GM18507 (cell line): ENCODE measurements around the gene JMY.
A peak's percentile ranks its signal among the peaks of the same experiment; 100 is the strongest.
"Not testable (repeated sequence)": the region's sequence is repeated elsewhere in the genome, so short reads cannot be mapped to it uniquely, and the experiment has no call there.

Source experiments
- DNase-seq: peaks from one replicate; pipeline ENCODE4 v3.0.0; 2011; ENCODE audit warnings: low read depth; ENCODE audit not compliant: insufficient read length; ENCODE audit errors: extremely low spot score
- FAIRE-seq: peaks from 2 replicates; lab custom pipeline; 2011; peaks lifted over from hg19 to GRCh38; lab: Jason Lieb, UNC

Gene JMY

GRCh38 chr5:79236970-79237739 is 1.2 kb downstream of the JMY start:
- DNase-seq: no peak
- peak; percentile 55 for FAIRE-seq

- no peak for FAIRE-seq
- no peak for DNase-seq
Measured at GRCh38 chr5:79237740-79238560, 2.0 kb downstream of the JMY start.

- FAIRE-seq: no peak
Measured at GRCh38 chr5:79240561-79240960, 4.6 kb downstream of the JMY start.

GRCh38 chr5:79241535-79241979 is 5.6 kb downstream of the JMY start:
- DNase-seq: no peak
- no peak for FAIRE-seq

More at GRCh38 chr5:79240561-79240960, 4.6 kb downstream of the JMY start:
- DNase-seq: no peak

- DNase-seq (no peak), FAIRE-seq (no peak)
Measured at GRCh38 chr5:79242242-79243039, 6.5 kb downstream of the JMY start.

- no peak for FAIRE-seq
- DNase-seq: no peak
Measured at GRCh38 chr5:79243224-79243623, 7.3 kb downstream of the JMY start.

- not testable (repeated sequence) for FAIRE-seq, DNase-seq
Measured at GRCh38 chr5:79254067-79254466, 18.1 kb downstream of the JMY start.

GRCh38 chr5:79255786-79256557 is 20.0 kb downstream of the JMY start:
- DNase-seq: no peak
- no peak for FAIRE-seq

GRCh38 chr5:79256563-79256962 is 20.6 kb downstream of the JMY start:
- no peak for FAIRE-seq
- no peak for DNase-seq

GRCh38 chr5:79257314-79257713 is 21.4 kb downstream of the JMY start:
- DNase-seq (no peak), FAIRE-seq (no peak)

- DNase-seq (no peak), FAIRE-seq (no peak)
Measured at GRCh38 chr5:79258801-79259200, 22.9 kb downstream of the JMY start.

- DNase-seq (no peak), FAIRE-seq (no peak)
Measured at GRCh38 chr5:79259383-79259782, 23.5 kb downstream of the JMY start.

- DNase-seq (no peak), FAIRE-seq (no peak)
Measured at GRCh38 chr5:79259810-79260209, 23.9 kb downstream of the JMY start.

GRCh38 chr5:79261897-79262296 is 26.0 kb downstream of the JMY start:
- FAIRE-seq: no peak
- no peak for DNase-seq

GRCh38 chr5:79263290-79263689 is 27.4 kb downstream of the JMY start:
- no peak for DNase-seq
- no peak for FAIRE-seq

GRCh38 chr5:79267180-79267579 is 31.2 kb downstream of the JMY start:
- no peak for DNase-seq
- no peak for FAIRE-seq

- FAIRE-seq (no peak), DNase-seq (no peak)
Measured at GRCh38 chr5:79269733-79270166, 33.8 kb downstream of the JMY start.

GRCh38 chr5:79273341-79273740 is 37.4 kb downstream of the JMY start:
- FAIRE-seq (no peak), DNase-seq (no peak)

GRCh38 chr5:79284846-79285245 is 48.9 kb downstream of the JMY start:
- no peak for DNase-seq
- FAIRE-seq: no peak
